HG03457 (cell line): Measurements from ENCODE around the gene FAF1.
"Not testable (repeated sequence)": the region's sequence is repeated elsewhere in the genome, so short reads cannot be mapped to it uniquely, and the experiment has no call there.

Experiments used
- ATAC-seq: cut with Tn5 transposase; IDR thresholded peaks from one replicate; pipeline ENCODE4 v1.9.1; 2021; ENCODE audit warnings: moderate number of reproducible peaks; ENCODE audit not compliant: unreplicated experiment

FAF1 gene

DNA sequence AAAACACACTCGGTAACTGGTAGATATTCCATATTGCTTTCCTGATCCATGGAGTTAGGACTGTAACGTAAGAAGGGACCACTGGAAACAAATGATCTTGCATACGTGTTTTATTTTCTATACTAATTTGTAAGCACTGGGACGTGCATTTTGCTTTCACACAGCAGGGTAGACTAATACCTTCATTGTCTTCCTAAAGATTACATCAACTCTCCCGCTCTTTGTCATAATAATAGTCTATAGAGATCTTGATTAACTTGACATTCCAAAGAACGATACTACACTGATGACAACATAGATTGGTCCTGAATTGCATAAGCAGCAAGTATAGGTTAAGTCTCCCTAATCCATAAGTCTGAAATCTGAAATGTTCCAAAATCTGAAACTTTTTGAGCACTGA lies 166.5 kb downstream of the FAF1 start:
- ATAC-seq: no peak

DNA sequence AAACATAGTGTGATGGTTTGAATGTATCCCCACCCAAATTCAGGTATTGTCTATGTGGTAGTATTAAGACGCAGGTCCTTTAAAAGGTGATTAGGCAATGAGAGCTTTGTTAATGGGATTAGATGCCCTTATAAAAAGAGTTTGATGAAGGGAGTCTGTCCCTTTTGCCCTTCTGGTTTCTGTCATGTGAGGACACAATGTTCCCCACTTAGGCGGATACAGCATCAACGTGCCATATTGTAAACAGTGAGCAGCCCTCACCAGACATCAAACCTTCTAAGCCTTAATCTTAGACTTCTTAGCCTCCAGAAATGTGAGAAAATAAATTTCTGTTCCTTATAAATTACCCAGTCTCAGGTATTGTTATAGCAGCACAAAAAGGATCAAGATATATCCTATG lies 172.8 kb downstream of the FAF1 start:
- no peak for ATAC-seq

- ATAC-seq: no peak
Measured at GRCh38 chr1:50783286-50783685, 176.8 kb downstream of the FAF1 start.

DNA sequence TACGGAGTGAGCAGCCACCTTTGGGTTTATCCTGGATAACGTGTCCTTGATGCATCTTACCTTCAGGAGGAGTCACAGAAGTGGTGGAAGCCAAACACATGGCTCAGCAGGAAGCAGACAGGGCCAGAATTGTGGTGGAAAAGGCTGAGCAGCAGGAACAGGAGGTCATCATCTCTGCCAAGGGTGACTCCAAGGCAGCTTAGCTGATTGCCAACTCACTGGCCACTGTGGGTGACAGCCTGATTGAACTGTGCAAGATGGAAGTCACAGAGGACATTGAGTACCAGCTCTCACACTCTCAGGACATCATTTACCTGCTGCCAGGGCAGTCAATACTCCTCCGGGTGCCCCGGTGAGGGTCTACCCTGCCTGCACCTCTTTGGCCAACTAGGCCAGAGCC lies 179.3 kb downstream of the FAF1 start:
- no peak for ATAC-seq

GRCh38 chr1:50779801-50780200 lies 180.3 kb downstream of the FAF1 start:
- ATAC-seq: no peak

DNA sequence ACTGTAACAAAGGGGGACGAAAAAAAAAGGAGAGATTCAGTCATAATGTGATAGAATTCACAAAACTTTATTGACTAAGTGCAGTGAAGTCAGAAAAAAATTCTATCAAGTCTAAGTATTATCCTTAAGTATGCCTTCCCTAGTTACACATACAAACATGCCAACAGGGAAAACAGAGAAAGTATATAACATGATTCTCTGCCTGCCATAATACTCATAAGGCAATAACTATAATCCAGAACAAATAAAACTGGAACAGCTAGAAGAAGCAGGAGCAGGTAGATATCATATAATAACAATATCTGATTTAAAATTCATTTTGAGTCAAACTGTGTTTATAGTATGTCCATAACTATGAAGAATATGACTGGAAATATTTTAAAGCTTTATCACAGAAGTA lies 184.3 kb downstream of the FAF1 start:
- ATAC-seq: no peak

GRCh38 chr1:50774759-50775351 lies 185.2 kb downstream of the FAF1 start:
- no peak for ATAC-seq

- ATAC-seq: no peak
Measured at GRCh38 chr1:50766688-50767087, 193.4 kb downstream of the FAF1 start.

GRCh38 chr1:50756543-50756942 lies 203.5 kb downstream of the FAF1 start:
- not testable (repeated sequence) for ATAC-seq

- not testable (repeated sequence) for ATAC-seq
Measured at GRCh38 chr1:50754764-50755163, 205.3 kb downstream of the FAF1 start.

DNA sequence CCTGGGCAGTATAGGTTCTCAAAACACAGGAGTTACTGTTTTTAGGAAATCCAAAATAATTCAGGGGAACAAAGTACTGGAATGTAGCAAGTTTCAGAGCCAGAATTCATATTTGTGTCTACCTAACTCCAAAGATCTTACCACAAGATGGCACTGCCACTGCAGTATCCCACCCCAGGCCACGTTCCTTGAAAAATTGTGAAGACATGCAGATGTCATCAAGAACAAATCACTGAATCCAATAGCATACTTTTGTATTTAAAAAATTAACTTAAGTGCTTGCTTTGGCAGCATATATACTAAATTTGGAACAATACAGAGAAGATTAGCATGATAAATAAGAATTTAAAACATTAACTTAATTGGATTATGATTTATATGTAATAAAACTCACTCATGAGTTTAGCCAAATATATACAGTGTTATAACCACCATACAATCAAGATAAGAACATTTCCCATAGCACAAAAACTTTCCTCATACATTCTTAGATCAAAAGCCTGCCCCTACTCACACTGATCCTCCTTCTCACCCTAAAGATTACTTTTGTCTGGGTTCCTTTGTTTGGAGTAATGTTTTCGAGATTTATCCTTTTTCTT lies 209.9 kb downstream of the FAF1 start:
- no peak for ATAC-seq

DNA sequence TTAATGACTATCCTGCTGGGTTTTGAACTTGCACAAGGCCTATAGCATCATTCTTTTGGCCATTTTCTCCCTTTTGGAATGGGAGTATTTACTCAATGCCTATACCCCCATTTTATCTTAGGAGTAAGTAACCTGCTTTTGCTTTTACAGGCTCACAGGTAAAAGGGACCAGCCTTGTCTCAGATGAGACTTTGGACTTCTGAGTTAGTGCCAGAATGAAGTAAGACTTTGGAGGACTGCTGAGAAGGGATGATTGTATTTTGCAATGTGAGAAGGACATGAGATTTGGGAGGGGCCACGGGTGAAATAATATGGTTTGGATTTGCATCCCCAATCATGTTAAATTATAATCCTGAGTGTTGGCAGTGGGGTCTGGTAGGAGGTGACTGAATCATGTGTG lies 212.7 kb downstream of the FAF1 start:
- no peak for ATAC-seq

GRCh38 chr1:50742523-50742922 lies 217.5 kb downstream of the FAF1 start:
- no peak for ATAC-seq

DNA sequence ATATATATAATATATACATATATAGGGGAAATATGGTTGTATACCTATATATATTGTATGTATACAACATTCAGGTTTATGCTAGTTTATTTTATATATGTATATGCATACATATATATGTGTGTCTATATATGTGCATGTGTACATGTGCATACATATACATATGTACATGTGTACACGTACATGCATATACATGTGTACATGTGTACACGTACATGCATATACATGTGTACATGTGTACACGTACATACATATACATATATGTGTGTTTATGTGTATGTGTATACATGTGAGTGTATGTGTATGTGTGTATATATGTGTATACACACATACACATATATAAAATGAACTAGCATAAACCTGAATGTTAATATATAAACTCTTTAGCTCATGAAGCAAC lies 220.9 kb downstream of the FAF1 start:
- ATAC-seq: no peak

DNA sequence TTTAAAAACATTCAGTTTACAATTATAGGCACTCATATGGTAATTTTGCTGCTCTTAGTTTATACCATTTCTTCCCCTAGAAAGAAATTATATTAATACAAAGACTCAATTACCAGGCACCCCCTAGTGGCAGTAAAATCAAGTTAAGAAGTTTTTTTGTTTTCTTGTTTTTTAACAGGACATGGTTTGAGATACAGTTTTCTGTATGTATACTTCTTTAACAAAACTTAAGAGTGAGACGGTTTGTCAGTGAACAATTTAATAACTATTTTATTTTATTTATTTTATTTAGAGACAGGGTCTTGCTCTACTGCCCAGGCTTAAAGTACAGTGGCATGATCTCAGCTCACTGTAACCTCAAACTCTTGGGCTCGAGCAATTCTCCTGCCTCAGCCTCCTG lies 224.6 kb downstream of the FAF1 start:
- ATAC-seq: no peak

- not testable (repeated sequence) for ATAC-seq
Measured at GRCh38 chr1:50727578-50727977, 232.5 kb downstream of the FAF1 start.

DNA sequence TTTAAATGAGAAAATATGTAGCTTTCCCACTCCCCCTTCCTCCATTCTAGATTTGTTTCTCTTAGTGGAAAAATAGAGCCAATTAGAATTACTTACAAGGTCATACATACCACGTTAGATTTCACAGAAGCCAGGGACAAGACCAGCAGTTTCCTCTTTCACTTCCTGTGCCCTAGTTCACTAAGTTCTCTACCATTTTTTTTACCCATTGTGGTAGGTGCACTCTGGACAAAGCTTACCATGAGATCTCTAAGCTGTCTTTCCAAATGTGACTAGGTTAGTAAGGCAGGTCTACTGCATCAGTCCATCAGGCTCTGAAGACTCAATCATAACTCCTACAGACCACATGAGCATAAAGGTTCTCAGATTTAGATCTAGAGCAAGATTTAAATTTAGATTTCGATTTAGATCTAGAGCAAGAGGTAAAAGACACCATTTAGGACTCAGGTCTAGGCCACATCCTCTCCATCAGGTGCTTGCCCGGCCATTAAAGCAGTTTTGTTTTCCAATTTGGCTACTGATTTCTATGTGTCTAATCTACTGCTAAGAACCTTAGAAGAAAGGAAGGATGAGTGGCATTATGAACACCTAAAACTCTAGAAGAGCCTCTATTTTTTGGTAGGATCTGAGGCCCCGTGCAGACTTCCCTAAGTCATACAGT lies 235.3 kb downstream of the FAF1 start:
- ATAC-seq: peak; percentile 83

GRCh38 chr1:50720457-50721053 lies 239.5 kb downstream of the FAF1 start:
- no peak for ATAC-seq

- ATAC-seq: no peak
Measured at GRCh38 chr1:50719126-50719525, 240.9 kb downstream of the FAF1 start.

DNA sequence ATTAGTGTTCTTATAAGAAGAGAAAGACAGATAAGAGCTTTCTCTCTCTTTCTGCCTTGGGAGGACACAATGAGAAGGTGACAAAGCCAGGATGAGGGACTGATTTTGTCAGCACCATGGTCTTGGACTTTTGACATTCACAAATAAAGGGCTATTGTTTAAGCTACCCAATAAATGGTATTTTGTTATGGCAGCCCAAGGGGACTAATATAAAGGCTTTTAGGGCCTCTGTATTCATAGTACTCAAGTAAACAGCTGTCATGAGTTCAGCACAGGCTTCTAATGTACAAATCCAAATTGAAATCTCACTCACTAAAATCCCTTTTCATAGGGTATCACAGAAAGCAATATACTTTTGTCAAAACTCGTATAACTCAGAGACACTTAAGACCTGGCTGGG lies 242.7 kb downstream of the FAF1 start:
- no peak for ATAC-seq

DNA sequence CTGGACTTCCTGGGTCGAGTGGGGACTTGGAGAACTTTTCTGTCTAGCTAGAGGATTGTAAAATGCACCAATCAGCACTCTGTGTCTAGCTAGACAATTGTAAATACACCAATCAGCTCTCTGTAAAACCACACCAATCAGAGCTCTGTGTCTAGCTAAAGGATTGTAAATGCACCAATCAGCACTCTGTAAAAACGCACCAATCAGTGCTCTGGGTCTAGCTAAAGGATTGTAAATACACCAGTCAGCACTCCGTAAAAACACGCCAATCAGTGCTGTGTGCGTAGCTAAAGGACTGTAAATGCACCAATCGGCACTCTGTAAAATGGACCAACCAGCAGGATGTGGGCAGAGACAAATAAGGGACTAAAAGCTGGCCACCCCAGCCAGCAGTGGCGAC lies 243.6 kb downstream of the FAF1 start:
- ATAC-seq: not testable (repeated sequence)

- ATAC-seq: no peak
Measured at GRCh38 chr1:50710099-50710498, 250.0 kb downstream of the FAF1 start.
